K562 (cell line): ENCODE measurements around the gene URB2. TPM values are rescaled to one million over a fixed set of nuclear protein-coding genes. Genes with fewer than 3 reads are reported as not detected.

Source experiments
- ATAC-seq: fragments of 200-7000 bp; cut with Tn5 transposase; 3 replicates; pipeline ENCODE4 v1.9.1; 2020; ENCODE audit warnings: moderate library complexity
- BruUV-seq: library from RNA; stranded (reverse); fragments of 400-500 nt; replicated peaks from 2 replicates; lab custom pipeline; 2021; lab: Mats Ljungman, UMichigan
- CTCF ChIA-PET: fragments of 300-600 bp; formaldehyde crosslinking; extraction: SDS; loops from one replicate; lab custom pipeline; 2021; ENCODE audit warnings: low intra/inter-chr PET ratio; lab: Yijun Ruan, JAX
- POLR2A ChIA-PET: fragments of 300-600, 350-650 bp; sonication (Branson Sonifier 250); formaldehyde crosslinking; extraction: SDS; loops from one replicate; lab custom pipeline; 2021; ENCODE audit warnings: antibody characterized with exemption, inconsistent platforms; lab: Yijun Ruan, JAX
- DNase-seq, 4 experiments: peaks; one replicate each; pipeline versions ENCODE4 v3.0.0 to v3.0.0-alpha.2; 2011 to 2018; ENCODE audit warnings: low spot score in 3 of 4, mixed read lengths in 3 of 4; ENCODE audit errors: extremely low read depth in 1 of 4
- FAIRE-seq: peaks from 2 replicates; lab custom pipeline; 2011; peaks lifted over from hg19 to GRCh38; lab: Jason Lieb, UNC
- H2AFZ ChIP-seq: 2 replicates; pipeline ENCODE4 v1.6.0; 2011; ENCODE audit warnings: low read depth, low read length, control low read depth, inconsistent platforms
- H3K27ac ChIP-seq: fragments of 200-600 bp; 3 replicates; pipeline ENCODE4 v1.8.0; 2011; ENCODE audit warnings: low read depth, mild to moderate bottlenecking, control low read depth, inconsistent platforms, low read length, moderate library complexity, mixed read lengths; ENCODE audit errors: extremely low read depth
- H3K27me3 ChIP-seq, 2 experiments: fragments of 300-600 bp in 1 of 2; 2 replicates in 1 of 2; 3 replicates in 1 of 2; pipeline versions ENCODE4 v1.6.0 to v1.8.0; 2011; ENCODE audit warnings: inconsistent platforms in 2 of 2, low read length in 2 of 2, mild to moderate bottlenecking in 1 of 2, mixed read lengths in 1 of 2, moderate library complexity in 1 of 2; ENCODE audit not compliant: control insufficient read depth in 2 of 2, insufficient read depth in 2 of 2
- H3K36me3 ChIP-seq: fragments of 300-600 bp; 3 replicates; pipeline ENCODE4 v1.8.0; 2011; ENCODE audit warnings: mild to moderate bottlenecking, low read length, inconsistent platforms; ENCODE audit not compliant: control insufficient read depth, insufficient read depth
- H3K4me1 ChIP-seq, 2 experiments: fragments of 200-600 bp in 1 of 2; replicated peaks in 1 of 2; 2 replicates in 1 of 2; 3 replicates in 1 of 2; pipeline versions ENCODE4 v1.5.1 to v1.8.0; 2011; ENCODE audit warnings: inconsistent platforms in 2 of 2, low read length in 2 of 2, mild to moderate bottlenecking in 1 of 2, mixed read lengths in 1 of 2, moderate library complexity in 1 of 2; ENCODE audit not compliant: control insufficient read depth in 2 of 2, insufficient read depth in 2 of 2
- H3K4me2 ChIP-seq: 2 replicates; pipeline ENCODE4 v1.6.1; 2011; ENCODE audit warnings: low read length, control low read depth, inconsistent platforms, mixed read lengths; ENCODE audit not compliant: insufficient read depth
- H3K4me3 ChIP-seq: fragments of 200-600 bp; sonication (generic), shearing (Covaris generic); 2 replicates; pipeline ENCODE4 v1.5.1; 2016; ENCODE audit warnings: control low read depth, inconsistent platforms
- H3K79me2 ChIP-seq: fragments of 200-600 bp; 3 replicates; pipeline ENCODE4 v1.8.0; 2011; ENCODE audit warnings: low read length, inconsistent platforms; ENCODE audit not compliant: control insufficient read depth, insufficient read depth
- H3K9ac ChIP-seq, 2 experiments: 2 replicates each; pipeline versions ENCODE4 v1.6.0 to v1.6.1; 2011; ENCODE audit warnings: low read depth in 2 of 2, low read length in 2 of 2, control low read depth in 1 of 2, inconsistent platforms in 1 of 2, mild to moderate bottlenecking in 1 of 2, mixed read lengths in 1 of 2; ENCODE audit not compliant: insufficient read depth in 1 of 2
- H3K9me1 ChIP-seq: one replicate; pipeline ENCODE4 v1.6.0; 2011; ENCODE audit warnings: inconsistent platforms, mild to moderate bottlenecking, low read length, moderate library complexity; ENCODE audit not compliant: control insufficient read depth, insufficient read depth
- H3K9me3 ChIP-seq: replicated peaks from 2 replicates; pipeline ENCODE4 v1.5.1; 2011; ENCODE audit warnings: low read depth, low read length, inconsistent platforms; ENCODE audit not compliant: control insufficient read depth, insufficient read depth
- H4K20me1 ChIP-seq: replicated peaks from 2 replicates; pipeline ENCODE4 v1.6.1; 2011; ENCODE audit warnings: low read length, inconsistent platforms, mixed read lengths; ENCODE audit not compliant: control insufficient read depth, insufficient read depth
- GTF2F1 ChIP-seq: IDR thresholded peaks from 2 replicates; pipeline ENCODE4 v1.6.1; 2011; ENCODE audit warnings: low read depth, low read length, improper control_type of control experiment
- KDM5B ChIP-seq: fragments of 200-600 bp; sonication (generic); IDR thresholded peaks from 2 replicates; pipeline ENCODE4 v1.6.1; 2012; ENCODE audit warnings: low read depth, mild to moderate bottlenecking, moderate library complexity, low read length, control low read depth, inconsistent platforms; ENCODE audit not compliant: insufficient replicate concordance
- NFRKB ChIP-seq: fragments of 450-650 bp; IDR thresholded peaks from 2 replicates; pipeline ENCODE4 v1.6.1; 2016; ENCODE audit warnings: low read depth
- NR4A1 ChIP-seq, 2 experiments: fragments of 250-450 bp in 1 of 2; fragments of 450-650 bp in 1 of 2; sonication (Bioruptor Pico) in 1 of 2; IDR thresholded peaks; 2 replicates each; pipeline versions ENCODE4 v1.4.0 to v1.6.1; 2016 to 2020; ENCODE audit warnings: mild to moderate bottlenecking in 2 of 2, missing compliant biosample characterization in 1 of 2, missing genetic modification characterization in 1 of 2, moderate library complexity in 1 of 2
- PPARD ChIP-seq: fragments of 250-450 bp; sonication (Bioruptor Pico); IDR thresholded peaks from 2 replicates; pipeline ENCODE4 v1.8.0; 2022; ENCODE audit warnings: inconsistent platforms, mild to moderate bottlenecking, moderate library complexity
- SMAD3 ChIP-seq: fragments of 450-650 bp; formaldehyde crosslinking; conservative IDR thresholded peaks from 2 replicates; pipeline ENCODE4 v1.4.0; 2020; ENCODE audit warnings: mild to moderate bottlenecking
- SREBF2 ChIP-seq: sonication (generic); formaldehyde crosslinking; IDR thresholded peaks from 2 replicates; pipeline ENCODE4 v1.4.0; 2020; ENCODE audit warnings: mild to moderate bottlenecking, missing genetic modification reagents
- ZC3H8 ChIP-seq: fragments of 450-650 bp; IDR thresholded peaks from 2 replicates; pipeline ENCODE4 v1.6.1; 2017
- ZNF584 ChIP-seq: fragments of 200-800 bp; sonication (Bioruptor generic); IDR thresholded peaks from 2 replicates; pipeline ENCODE4 v1.6.1; 2016; ENCODE audit warnings: low read depth, mild to moderate bottlenecking, missing genetic modification characterization, missing compliant biosample characterization
- ZNF589 ChIP-seq: fragments of 200-800 bp; sonication (Bioruptor generic); IDR thresholded peaks from 2 replicates; pipeline ENCODE4 v1.6.1; 2016; ENCODE audit warnings: low read depth, missing genetic modification characterization, missing compliant biosample characterization
- WGBS: fragments of 100-300 bp; shearing (Covaris generic); methylation state at CpG from one replicate; pipeline ENCODE4 v1.1.6; 2016; ENCODE audit warnings: low coverage, mixed read lengths; ENCODE audit not compliant: insufficient coverage; ENCODE audit errors: missing lambda C conversion rate; 5-methylcytosine and 5-hydroxymethylcytosine counted together
- in situ Hi-C: fragments of 300-500 bp; cut with MboI; formaldehyde crosslinking; loops from 4 replicates; pipeline ENCODE4 v1.15.0; 2018; ENCODE audit warnings: inconsistent platforms, mixed read lengths
- intact Hi-C: fragments of 100-400 bp; cut with micrococcal nuclease; formaldehyde crosslinking; loops from 2 replicates; pipeline ENCODE4 v1.14.2; 2022
- polyA plus RNA-seq, 8 experiments: library from polyadenylated mRNA; depleted of rRNA in 4 of 8; stranded (reverse) in 5 of 8; unstranded in 3 of 8; fragments of >200 nt; fragmentation: Nextera tagmentation in 2 of 8; fragmentation: Illumina TruSeq in 1 of 8; extraction: Ambion mirVana in 2 of 8; extraction: Trizol in 1 of 8; gene quantifications; 2 replicates each; pipeline versions ENCODE4 v1.2.1 to v1.2.3, GENCODE V29; 2011 to 2014; ENCODE audit warnings: inconsistent platforms in 1 of 8, missing spikeins in 1 of 8
- total RNA-seq, 7 experiments: library from RNA; depleted of rRNA in 6 of 7; stranded (reverse); fragments of >200 nt in 6 of 7; fragmentation: Illumina TruSeq in 2 of 7; extraction: Trizol in 2 of 7; gene quantifications; 2 replicates each; pipeline versions ENCODE4 v1.2.1 to v1.2.3, GENCODE V29; 2011 to 2021; ENCODE audit warnings: low replicate concordance in 1 of 7
- TF ChIP-seq, protein P1 (sequence below): fragments of 450-650 bp; IDR thresholded peaks from 2 replicates; pipeline ENCODE4 v1.6.1; 2016; ENCODE audit warnings: low read depth
- TF ChIP-seq, protein P2 (sequence below): fragments of 450-650 bp; conservative IDR thresholded peaks from 2 replicates; pipeline ENCODE4 v1.6.1; 2016; ENCODE audit warnings: missing genetic modification characterization, low read depth, mild to moderate bottlenecking, control low read depth, missing compliant biosample characterization

The URB2 gene
- total and polyA plus RNA-seq, 9 of the 15 experiments (the other 6 are each of a cell fraction or from before 2014, with no cell fraction given) = 2.8 to 28.3 (median 19.0) TPM

DNA sequence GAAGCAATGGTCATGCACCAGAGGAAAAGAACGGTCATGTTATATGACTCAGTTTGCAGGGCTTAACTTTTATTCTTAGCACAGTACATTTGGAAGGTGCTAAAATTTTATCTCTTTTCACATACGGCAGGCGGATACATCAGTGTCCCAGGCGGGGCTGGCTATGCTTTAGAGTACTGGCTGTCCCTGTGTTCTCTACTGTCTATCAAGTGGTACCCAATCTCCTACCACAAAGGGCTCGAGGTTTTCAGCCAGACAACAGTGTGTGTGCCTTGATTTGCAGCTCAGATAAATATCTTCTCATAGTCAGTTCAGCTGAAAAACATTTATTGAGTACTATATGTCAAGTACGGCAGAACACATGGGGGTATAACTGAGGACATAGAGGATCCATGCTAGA is 65.3 kb downstream of the URB2 start:
- POLR2A ChIA-PET = interaction anchor here (0.6 to 1.1 kb wide), 2 partner anchors 9 to 18 kb away, joined by 4 read pairs; no protein-coding TSS in a partner anchor
- H3K27me3 ChIP-seq = peaks cover 42 to 56% of the 10 kb centered on the region in 2 experiments
- no peak for DNase-seq
- TF ChIP-seq, protein P1, sequence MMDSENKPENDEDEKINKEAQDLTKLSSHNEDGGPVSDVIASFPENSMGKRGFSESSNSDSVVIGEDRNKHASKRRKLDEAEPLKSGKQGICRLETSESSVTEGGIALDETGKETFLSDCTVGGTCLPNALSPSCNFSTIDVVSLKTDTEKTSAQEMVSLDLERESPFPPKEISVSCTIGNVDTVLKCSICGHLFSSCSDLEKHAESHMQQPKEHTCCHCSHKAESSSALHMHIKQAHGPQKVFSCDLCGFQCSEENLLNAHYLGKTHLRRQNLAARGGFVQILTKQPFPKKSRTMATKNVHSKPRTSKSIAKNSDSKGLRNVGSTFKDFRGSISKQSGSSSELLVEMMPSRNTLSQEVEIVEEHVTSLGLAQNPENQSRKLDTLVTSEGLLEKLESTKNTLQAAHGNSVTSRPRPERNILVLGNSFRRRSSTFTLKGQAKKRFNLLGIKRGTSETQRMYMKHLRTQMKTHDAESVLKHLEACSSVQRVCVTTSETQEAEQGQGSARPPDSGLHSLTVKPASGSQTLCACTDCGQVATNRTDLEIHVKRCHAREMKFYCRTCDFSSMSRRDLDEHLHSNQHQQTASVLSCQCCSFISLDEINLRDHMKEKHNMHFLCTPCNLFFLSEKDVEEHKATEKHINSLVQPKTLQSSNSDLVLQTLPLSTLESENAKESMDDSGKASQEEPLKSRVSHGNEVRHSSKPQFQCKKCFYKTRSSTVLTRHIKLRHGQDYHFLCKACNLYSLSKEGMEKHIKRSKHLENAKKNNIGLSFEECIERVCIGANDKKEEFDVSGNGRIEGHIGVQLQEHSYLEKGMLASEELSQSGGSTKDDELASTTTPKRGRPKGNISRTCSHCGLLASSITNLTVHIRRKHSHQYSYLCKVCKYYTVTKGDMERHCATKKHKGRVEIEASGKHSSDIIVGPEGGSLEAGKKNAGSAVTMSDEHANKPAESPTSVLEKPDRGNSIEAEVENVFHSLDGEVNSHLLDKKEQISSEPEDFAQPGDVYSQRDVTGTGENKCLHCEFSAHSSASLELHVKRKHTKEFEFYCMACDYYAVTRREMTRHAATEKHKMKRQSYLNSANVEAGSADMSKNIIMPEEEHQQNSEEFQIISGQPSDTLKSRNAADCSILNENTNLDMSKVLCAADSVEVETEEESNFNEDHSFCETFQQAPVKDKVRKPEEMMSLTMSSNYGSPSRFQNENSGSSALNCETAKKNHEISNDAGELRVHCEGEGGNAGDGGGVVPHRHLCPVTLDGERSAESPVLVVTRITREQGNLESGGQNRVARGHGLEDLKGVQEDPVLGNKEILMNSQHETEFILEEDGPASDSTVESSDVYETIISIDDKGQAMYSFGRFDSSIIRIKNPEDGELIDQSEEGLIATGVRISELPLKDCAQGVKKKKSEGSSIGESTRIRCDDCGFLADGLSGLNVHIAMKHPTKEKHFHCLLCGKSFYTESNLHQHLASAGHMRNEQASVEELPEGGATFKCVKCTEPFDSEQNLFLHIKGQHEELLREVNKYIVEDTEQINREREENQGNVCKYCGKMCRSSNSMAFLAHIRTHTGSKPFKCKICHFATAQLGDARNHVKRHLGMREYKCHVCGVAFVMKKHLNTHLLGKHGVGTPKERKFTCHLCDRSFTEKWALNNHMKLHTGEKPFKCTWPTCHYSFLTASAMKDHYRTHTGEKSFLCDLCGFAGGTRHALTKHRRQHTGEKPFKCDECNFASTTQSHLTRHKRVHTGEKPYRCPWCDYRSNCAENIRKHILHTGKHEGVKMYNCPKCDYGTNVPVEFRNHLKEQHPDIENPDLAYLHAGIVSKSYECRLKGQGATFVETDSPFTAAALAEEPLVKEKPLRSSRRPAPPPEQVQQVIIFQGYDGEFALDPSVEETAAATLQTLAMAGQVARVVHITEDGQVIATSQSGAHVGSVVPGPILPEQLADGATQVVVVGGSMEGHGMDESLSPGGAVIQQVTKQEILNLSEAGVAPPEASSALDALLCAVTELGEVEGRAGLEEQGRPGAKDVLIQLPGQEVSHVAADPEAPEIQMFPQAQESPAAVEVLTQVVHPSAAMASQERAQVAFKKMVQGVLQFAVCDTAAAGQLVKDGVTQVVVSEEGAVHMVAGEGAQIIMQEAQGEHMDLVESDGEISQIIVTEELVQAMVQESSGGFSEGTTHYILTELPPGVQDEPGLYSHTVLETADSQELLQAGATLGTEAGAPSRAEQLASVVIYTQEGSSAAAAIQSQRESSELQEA = no peak
- TF ChIP-seq, protein P2, sequence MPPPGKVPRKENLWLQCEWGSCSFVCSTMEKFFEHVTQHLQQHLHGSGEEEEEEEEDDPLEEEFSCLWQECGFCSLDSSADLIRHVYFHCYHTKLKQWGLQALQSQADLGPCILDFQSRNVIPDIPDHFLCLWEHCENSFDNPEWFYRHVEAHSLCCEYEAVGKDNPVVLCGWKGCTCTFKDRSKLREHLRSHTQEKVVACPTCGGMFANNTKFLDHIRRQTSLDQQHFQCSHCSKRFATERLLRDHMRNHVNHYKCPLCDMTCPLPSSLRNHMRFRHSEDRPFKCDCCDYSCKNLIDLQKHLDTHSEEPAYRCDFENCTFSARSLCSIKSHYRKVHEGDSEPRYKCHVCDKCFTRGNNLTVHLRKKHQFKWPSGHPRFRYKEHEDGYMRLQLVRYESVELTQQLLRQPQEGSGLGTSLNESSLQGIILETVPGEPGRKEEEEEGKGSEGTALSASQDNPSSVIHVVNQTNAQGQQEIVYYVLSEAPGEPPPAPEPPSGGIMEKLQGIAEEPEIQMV = no peak
- TF ChIP-seq ZC3H8 (no peak), GTF2F1 (no peak), PPARD (CRISPR knock-in tag) (no peak), SMAD3 (no peak), SREBF2 (CRISPR knock-in tag) (no peak), ZNF584 (CRISPR knock-in tag) (no peak), NFRKB (no peak), ZNF589 (CRISPR knock-in tag) (no peak), NR4A1 (CRISPR knock-in tag; IDR thresholded peaks at IDR 0.05) (no peak), NR4A1 (tag; IDR thresholded peaks at IDR 0.05) (no peak), KDM5B (no peak)

More for the DNA sequence above, 65.3 kb downstream of the URB2 start:
- Histone ChIP-seq H3K4me3 (no peak overlapping the region), H3K79me2 (no peaks in the 10 kb centered on the region), H3K9ac (no peak overlapping the region), H3K36me3 (no peaks in the 10 kb centered on the region), H4K20me1 (no peaks in the 10 kb centered on the region), H3K4me1 (no peaks in the 10 kb centered on the region), H3K4me2 (no peak overlapping the region), H3K9me3 (no peaks in the 10 kb centered on the region), H2AFZ (no peak overlapping the region), H3K9me1 (no peaks in the 10 kb centered on the region), H3K27ac (no peak overlapping the region)
- CTCF ChIA-PET = no interaction called here
- WGBS = 14% methylated on average over 6 of the region's 6 CpGs
- in situ Hi-C loops = no loop called here
- FAIRE-seq (no peak), ATAC-seq (no peak)
- intact Hi-C loops = loop anchor here (10.0 kb wide), 1 partner anchor 437 kb away; no protein-coding TSS in a partner anchor
- no TSS peak for BruUV-seq
